VCaP (cell line): ENCODE measurements around the gene TLL1.
A peak's percentile ranks its signal among the peaks of the same experiment; 100 is the strongest.

Experiments
- H3K27ac ChIP-seq: fragments of 450-650 bp; 2 replicates; pipeline ENCODE4 v1.5.1; 2017
- CTCF ChIP-seq: fragments of 450-650 bp; conservative IDR thresholded peaks from 2 replicates; pipeline ENCODE4 v1.5.1; 2017; ENCODE audit warnings: mild to moderate bottlenecking, moderate library complexity

TLL1 gene

GRCh38 chr4:165842684-165843083 is 30.4 kb upstream of the TLL1 start:
- no peak for TF ChIP-seq CTCF
- H3K27ac ChIP-seq = no peak overlapping the region

GRCh38 chr4:165844161-165844560 is 28.9 kb upstream of the TLL1 start:
- no peak overlapping the region for H3K27ac ChIP-seq
- no peak for TF ChIP-seq CTCF

DNA sequence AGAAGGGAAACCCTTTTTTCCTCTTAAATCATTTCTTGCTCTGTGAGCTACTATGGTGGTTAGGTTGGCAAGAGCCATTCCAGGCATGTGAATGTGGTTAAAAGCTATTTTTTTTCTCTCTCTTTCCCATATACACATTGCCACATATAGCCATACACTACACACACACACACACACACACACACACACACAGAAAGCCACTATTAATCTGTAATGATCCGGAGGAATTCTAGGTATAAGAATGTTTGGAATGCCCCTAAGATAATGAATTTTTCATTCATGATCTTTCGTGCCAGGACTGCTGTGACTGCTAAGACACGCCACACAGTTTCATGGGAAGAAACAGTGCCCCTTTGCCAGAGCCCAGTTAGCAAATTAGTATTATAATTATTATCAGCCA is 21.8 kb upstream of the TLL1 start:
- no peak overlapping the region for H3K27ac ChIP-seq
- no peak for TF ChIP-seq CTCF

- no peak overlapping the region for H3K27ac ChIP-seq
- no peak for TF ChIP-seq CTCF
Observed at GRCh38 chr4:165855191-165855590, 17.8 kb upstream of the TLL1 start.

DNA sequence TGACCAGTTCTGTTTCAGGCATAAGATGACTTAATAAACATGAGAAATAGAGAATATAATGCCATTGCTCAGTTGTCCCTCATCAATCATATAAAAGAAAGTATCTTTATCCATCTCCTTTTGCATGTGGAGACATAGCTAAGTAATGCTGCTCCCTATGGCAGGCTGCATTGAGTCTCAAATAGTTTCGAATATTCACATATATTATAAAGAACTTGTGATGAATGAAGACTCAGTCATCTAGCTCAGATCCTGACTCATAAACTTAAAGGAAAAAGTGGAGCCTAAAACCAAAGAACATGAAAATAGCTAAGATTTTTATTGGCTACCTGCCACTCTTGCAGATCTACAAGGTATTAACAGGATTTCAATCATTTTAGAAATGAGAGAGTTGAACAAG is 11.7 kb upstream of the TLL1 start:
- no peak for TF ChIP-seq CTCF
- no peak overlapping the region for H3K27ac ChIP-seq

DNA sequence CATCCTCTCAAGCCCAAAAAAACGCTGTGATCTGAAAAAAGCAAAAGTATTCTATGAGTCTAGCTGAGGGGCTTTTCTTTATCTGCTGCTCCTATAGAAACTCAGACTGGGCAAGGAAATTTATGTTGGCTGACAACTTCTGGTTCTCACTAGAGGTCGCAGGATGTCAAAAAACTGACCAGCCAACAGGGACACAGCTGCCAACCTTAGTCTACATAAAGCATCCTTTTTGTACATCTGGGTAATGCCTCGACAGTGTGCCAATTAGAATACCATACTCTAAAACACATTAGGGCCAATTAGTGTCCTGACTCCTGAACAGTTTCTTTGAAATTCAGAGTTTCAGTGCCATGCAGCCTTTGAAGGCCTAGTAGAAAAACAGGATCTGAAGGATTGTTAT is 8.8 kb upstream of the TLL1 start:
- H3K27ac ChIP-seq = no peak overlapping the region
- TF ChIP-seq CTCF = 0 out of 2 replicates have a peak, but pooled peaks have one; percentile 14

GRCh38 chr4:165866019-165866650 is 6.9 kb upstream of the TLL1 start:
- H3K27ac ChIP-seq = no peak overlapping the region
- no peak for TF ChIP-seq CTCF
